HG02571 (cell line): ENCODE measurements around the gene IL11.
"Not testable (repeated sequence)": the region's sequence is repeated elsewhere in the genome, so short reads cannot be mapped to it uniquely, and the experiment has no call there.

Experiments used
- ATAC-seq: cut with Tn5 transposase; IDR thresholded peaks from one replicate; pipeline ENCODE4 v1.9.1; 2021; ENCODE audit warnings: mild to moderate bottlenecking, moderate library complexity; ENCODE audit not compliant: unreplicated experiment

Gene IL11

GRCh38 chr19:55336101-55336500, 34.2 kb downstream of the IL11 start:
- no peak for ATAC-seq

GRCh38 chr19:55333870-55334269, 36.4 kb downstream of the IL11 start:
- no peak for ATAC-seq

- not testable (repeated sequence) for ATAC-seq
Measured at GRCh38 chr19:55329791-55330190, 40.5 kb downstream of the IL11 start.

GRCh38 chr19:55328774-55329318, 41.4 kb downstream of the IL11 start:
- not testable (repeated sequence) for ATAC-seq

- no peak for ATAC-seq
Measured at GRCh38 chr19:55325172-55325571, 45.1 kb downstream of the IL11 start, which contains the start of gene TMEM150B. TSS of gene TMEM150B (minus strand) at chr19:55325341. CDS start at chr19:55321036, 4,305 bp downstream.

- ATAC-seq: no peak
Measured at GRCh38 chr19:55324662-55325061, 45.6 kb downstream of the IL11 start.

- ATAC-seq: no peak
Measured at GRCh38 chr19:55322204-55322885, 47.9 kb downstream of the IL11 start.

- no peak for ATAC-seq
Measured at GRCh38 chr19:55321466-55322137, 48.7 kb downstream of the IL11 start.

GRCh38 chr19:55320844-55321419, 49.3 kb downstream of the IL11 start:
- ATAC-seq: no peak

GRCh38 chr19:55319785-55320184, 50.5 kb downstream of the IL11 start:
- ATAC-seq: no peak

- ATAC-seq: no peak
Measured at GRCh38 chr19:55316646-55317045, 53.6 kb downstream of the IL11 start.

- no peak for ATAC-seq
Measured at GRCh38 chr19:55315956-55316525, 54.2 kb downstream of the IL11 start.

GRCh38 chr19:55314396-55314795, 55.9 kb downstream of the IL11 start:
- ATAC-seq: no peak
